ENCODE data around the gene NADK2.

DNA sequence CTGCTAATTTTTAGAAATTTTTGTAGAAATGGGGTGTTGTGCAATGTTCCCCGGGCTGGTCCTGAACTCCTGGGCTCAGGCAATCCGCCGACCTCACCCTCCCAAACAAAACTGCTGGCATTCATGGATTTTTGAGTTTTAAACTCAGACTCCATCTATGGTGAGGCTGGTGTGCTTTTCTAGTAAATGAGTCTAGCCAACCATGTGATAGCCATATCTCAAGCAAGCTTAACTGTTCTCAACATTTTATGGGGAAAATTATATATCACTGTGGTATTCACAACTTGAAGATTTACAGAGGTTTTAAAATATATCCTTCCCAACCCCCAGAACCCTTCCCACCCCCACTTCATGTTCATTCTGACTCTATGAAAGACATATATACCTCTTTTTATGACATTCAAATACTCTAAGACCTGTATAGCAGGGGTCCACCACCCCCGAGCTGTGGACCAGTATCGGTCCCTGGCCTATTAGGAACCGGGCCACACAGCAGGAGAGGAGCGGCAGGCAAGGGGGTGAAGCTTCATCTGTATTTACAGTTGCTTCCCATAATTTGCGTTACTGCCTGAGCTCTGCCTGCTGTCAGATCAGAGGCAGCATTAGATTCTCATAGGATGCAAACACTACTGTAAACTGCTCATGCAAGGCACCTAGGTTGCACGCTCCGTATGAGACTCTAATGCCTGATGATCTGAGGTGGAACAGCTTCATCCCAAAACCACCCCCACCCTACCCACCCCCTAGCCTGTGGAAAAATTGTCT lies 4.5 kb upstream of the NADK2 start:
- TF ChIP-seq, protein P1, sequence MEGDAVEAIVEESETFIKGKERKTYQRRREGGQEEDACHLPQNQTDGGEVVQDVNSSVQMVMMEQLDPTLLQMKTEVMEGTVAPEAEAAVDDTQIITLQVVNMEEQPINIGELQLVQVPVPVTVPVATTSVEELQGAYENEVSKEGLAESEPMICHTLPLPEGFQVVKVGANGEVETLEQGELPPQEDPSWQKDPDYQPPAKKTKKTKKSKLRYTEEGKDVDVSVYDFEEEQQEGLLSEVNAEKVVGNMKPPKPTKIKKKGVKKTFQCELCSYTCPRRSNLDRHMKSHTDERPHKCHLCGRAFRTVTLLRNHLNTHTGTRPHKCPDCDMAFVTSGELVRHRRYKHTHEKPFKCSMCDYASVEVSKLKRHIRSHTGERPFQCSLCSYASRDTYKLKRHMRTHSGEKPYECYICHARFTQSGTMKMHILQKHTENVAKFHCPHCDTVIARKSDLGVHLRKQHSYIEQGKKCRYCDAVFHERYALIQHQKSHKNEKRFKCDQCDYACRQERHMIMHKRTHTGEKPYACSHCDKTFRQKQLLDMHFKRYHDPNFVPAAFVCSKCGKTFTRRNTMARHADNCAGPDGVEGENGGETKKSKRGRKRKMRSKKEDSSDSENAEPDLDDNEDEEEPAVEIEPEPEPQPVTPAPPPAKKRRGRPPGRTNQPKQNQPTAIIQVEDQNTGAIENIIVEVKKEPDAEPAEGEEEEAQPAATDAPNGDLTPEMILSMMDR (IDR thresholded peaks at IDR 0.05), result no peak
- TF ChIP-seq POLR2A (IDR thresholded peaks at IDR 0.05; ENCODE audit: low read depth) (no peak), EP300 (IDR thresholded peaks at IDR 0.05) (no peak)
